Measurements from ENCODE around the gene AGPAT1. TPM values are rescaled to one million over a fixed set of nuclear protein-coding genes. Genes with fewer than 3 reads are reported as not detected.

AGPAT1 gene
- total and polyA plus RNA-seq, 2 of the 13 experiments (the other 11 are each of a cell fraction or from before 2014, with no cell fraction given) = 51.3 to 139 TPM

- TF ChIP-seq ZNF18 (CRISPR knock-in tag; IDR thresholded peaks at IDR 0.05; ENCODE audit: insufficient replicate concordance) (no peak), PCBP1 (IDR thresholded peaks at IDR 0.05; ENCODE audit: borderline replicate concordance, low read depth, low read length) (no peak), SIX1 (CRISPR knock-in tag; IDR thresholded peaks at IDR 0.05; ENCODE audit: borderline replicate concordance) (no peak), SALL1 (CRISPR knock-in tag; IDR thresholded peaks at IDR 0.05) (peak; percentile 50), ZNF274 (CRISPR knock-in tag; IDR thresholded peaks at IDR 0.05) (no peak; the same call in 1 of the 2 replicates), ZNF784 (CRISPR knock-in tag; IDR thresholded peaks at IDR 0.05; ENCODE audit: borderline replicate concordance) (no peak), ZNF510 (CRISPR knock-in tag; IDR thresholded peaks at IDR 0.05; ENCODE audit: low read depth) (no peak), HMGXB4 (CRISPR knock-in tag; IDR thresholded peaks at IDR 0.05; ENCODE audit: borderline replicate concordance in 1 of 2, low read depth in 1 of 2) (peak in 1 of 2 experiments; percentile 15; a peak in 1 of 4 replicates), NFE2L2 (IDR thresholded peaks at IDR 0.05; ENCODE audit: low read length) (no peak; the same call in 1 of the 2 replicates), CENPT (CRISPR knock-in tag; IDR thresholded peaks at IDR 0.05; ENCODE audit: low read depth) (no peak), DRAP1 (CRISPR knock-in tag; IDR thresholded peaks at IDR 0.05) (peak; percentile 71; the same call in 1 of the 2 replicates), NPAS2 (CRISPR knock-in tag; IDR thresholded peaks at IDR 0.05; ENCODE audit: borderline replicate concordance) (no peak), ZNF782 (CRISPR knock-in tag; IDR thresholded peaks at IDR 0.05; ENCODE audit: borderline replicate concordance) (no peak), GATAD2A (CRISPR knock-in tag; IDR thresholded peaks at IDR 0.05) (no peak; the same call in 1 of the 2 replicates), CEBPG (CRISPR knock-in tag; IDR thresholded peaks at IDR 0.05) (peak; percentile 36; the same call in 1 of the 2 replicates), ZKSCAN8 (CRISPR knock-in tag; IDR thresholded peaks at IDR 0.05; ENCODE audit: borderline replicate concordance) (peak; percentile 14; the same call in 1 of the 2 replicates), KDM3A (CRISPR knock-in tag; IDR thresholded peaks at IDR 0.05; ENCODE audit: low read depth) (peak; percentile 50; the same call in 1 of the 2 replicates), MAFF (IDR thresholded peaks at IDR 0.05; ENCODE audit: low read depth, low read length) (peak; percentile 99), LBX2 (CRISPR knock-in tag; IDR thresholded peaks at IDR 0.05; ENCODE audit: borderline replicate concordance) (no peak), KMT2B (CRISPR knock-in tag; IDR thresholded peaks at IDR 0.05) (0 out of 2 replicates have a peak, but pooled peaks have one; percentile 17), LCORL (IDR thresholded peaks at IDR 0.05) (peak; percentile 45; the same call in 1 of the 2 replicates), LCORL (CRISPR knock-in tag; IDR thresholded peaks at IDR 0.05) (peak; percentile 72)
- TF ChIP-seq, protein P1, sequence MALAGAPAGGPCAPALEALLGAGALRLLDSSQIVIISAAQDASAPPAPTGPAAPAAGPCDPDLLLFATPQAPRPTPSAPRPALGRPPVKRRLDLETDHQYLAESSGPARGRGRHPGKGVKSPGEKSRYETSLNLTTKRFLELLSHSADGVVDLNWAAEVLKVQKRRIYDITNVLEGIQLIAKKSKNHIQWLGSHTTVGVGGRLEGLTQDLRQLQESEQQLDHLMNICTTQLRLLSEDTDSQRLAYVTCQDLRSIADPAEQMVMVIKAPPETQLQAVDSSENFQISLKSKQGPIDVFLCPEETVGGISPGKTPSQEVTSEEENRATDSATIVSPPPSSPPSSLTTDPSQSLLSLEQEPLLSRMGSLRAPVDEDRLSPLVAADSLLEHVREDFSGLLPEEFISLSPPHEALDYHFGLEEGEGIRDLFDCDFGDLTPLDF (CRISPR knock-in tag; IDR thresholded peaks at IDR 0.05) = peak; percentile 34; the same call in 1 of the 2 replicates
These were observed 2.1 kb upstream of the AGPAT1 start, which contains the start of gene RNF5 (continued) for GRCh38 chr6:32177788-32178546.
